Measurements from ENCODE around the gene PBLD.

DNA sequence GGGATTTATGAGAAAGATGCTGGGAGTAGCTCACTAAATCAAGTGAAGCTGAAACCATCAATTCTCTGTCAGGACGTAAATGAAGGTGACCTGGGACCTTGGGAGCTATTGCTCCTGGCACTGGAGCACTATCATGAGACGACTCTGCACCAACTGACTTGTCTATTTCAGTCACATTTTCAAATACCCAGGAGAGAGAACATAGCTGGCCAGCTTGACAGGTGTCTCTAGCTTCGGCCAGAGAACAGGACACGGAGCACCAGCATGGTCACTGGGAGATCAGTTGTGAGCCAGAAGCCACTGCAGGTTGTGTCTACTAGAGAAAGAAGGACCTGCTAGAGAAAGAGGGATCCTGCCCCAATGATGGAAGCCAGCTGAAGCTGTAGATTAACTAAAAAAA is 83.4 kb downstream of the PBLD start:
- no peak for TF ChIP-seq GATA3 (IDR thresholded peaks at IDR 0.05; ENCODE audit: low read depth, low read length)
- TF ChIP-seq GATA2 (IDR thresholded peaks at IDR 0.05; ENCODE audit: low read depth, low read length): no peak

Measured in SH-SY5Y (cell line).